ENCODE measurements around the gene PCDHGC5. TPM values are rescaled to one million over a fixed set of nuclear protein-coding genes. Genes with fewer than 3 reads are reported as not detected.

PCDHGC5 gene
- total RNA-seq, 2 donors from 2014 or later, result 2.0 to 3.1 TPM

GRCh38 chr5:141529873-141530272, 41.0 kb downstream of the PCDHGC5 start:
- ATAC-seq (no peak), DNase-seq (no peak)
- Histone ChIP-seq H3K4me3 (no peak overlapping the region), H3K27ac (peak overlapping the region in 3 of 4 donors; percentile 79 to 85 (median 80)), H3K4me1 (peaks cover 38% of the 10 kb centered on the region), H3K27me3 (no peaks in the 10 kb centered on the region), H3K36me3 (replicated peaks in 1 of 2; ENCODE audit: insufficient read depth in 1 of 2, low read depth in 2 of 2) (peaks cover 0 to 5% of the 10 kb centered on the region in 2 donors), H3K9me3 (no peaks in the 10 kb centered on the region)
- intact Hi-C loops (cut with DNase I), result no loop called here
- 85 to 98% methylated on average over 7 of the region's 7 CpGs for WGBS, 2 donors
- TF ChIP-seq CTCF (IDR thresholded peaks at IDR 0.05), result no peak
- no peak for TF ChIP-seq POLR2A (IDR thresholded peaks at IDR 0.05)

- H3K4me1 ChIP-seq, result peaks cover 21% of the 10 kb centered on the region
- no peak overlapping the region for H3K27ac ChIP-seq
- DNase-seq, result no peak
- H3K36me3 ChIP-seq (replicated peaks in 1 of 2; ENCODE audit: insufficient read depth in 1 of 2, low read depth in 2 of 2), result peaks cover 0 to 4% of the 10 kb centered on the region in 2 donors
- no peaks in the 10 kb centered on the region for H3K27me3 ChIP-seq
- intact Hi-C loops (cut with DNase I), result no loop called here
- no peak for ATAC-seq
- 93 to 96% methylated on average over 1 of the region's 1 CpG for WGBS, 2 donors
- TF ChIP-seq CTCF (IDR thresholded peaks at IDR 0.05), result no peak
- TF ChIP-seq POLR2A (IDR thresholded peaks at IDR 0.05), result no peak
- no peak overlapping the region for H3K4me3 ChIP-seq
- H3K9me3 ChIP-seq, result no peaks in the 10 kb centered on the region
Observed at GRCh38 chr5:141532726-141533125, 43.8 kb downstream of the PCDHGC5 start.

- H3K4me3 ChIP-seq, result no peak overlapping the region
- H3K27me3 ChIP-seq, result no peaks in the 10 kb centered on the region
- DNase-seq, result no peak
- peaks cover 10% of the 10 kb centered on the region for H3K4me1 ChIP-seq
- ATAC-seq, result no peak
- H3K9me3 ChIP-seq, result no peaks in the 10 kb centered on the region
- 89 to 100% methylated on average over 1 of the region's 1 CpG for WGBS, 2 donors
- H3K27ac ChIP-seq, result no peak overlapping the region
- TF ChIP-seq POLR2A (IDR thresholded peaks at IDR 0.05) (no peak), CTCF (IDR thresholded peaks at IDR 0.05) (no peak)
- H3K36me3 ChIP-seq (replicated peaks in 1 of 2; ENCODE audit: insufficient read depth in 1 of 2, low read depth in 2 of 2), result peaks cover 0 to 4% of the 10 kb centered on the region in 2 donors
- intact Hi-C loops (cut with DNase I), result no loop called here
Observed at GRCh38 chr5:141533897-141534296, 45.0 kb downstream of the PCDHGC5 start.

GRCh38 chr5:141534492-141535213, 45.8 kb downstream of the PCDHGC5 start:
- Histone ChIP-seq H3K4me3 (no peak overlapping the region), H3K27ac (no peak overlapping the region), H3K27me3 (no peaks in the 10 kb centered on the region), H3K36me3 (replicated peaks in 1 of 2; ENCODE audit: insufficient read depth in 1 of 2, low read depth in 2 of 2) (peaks cover 0 to 4% of the 10 kb centered on the region in 2 donors), H3K4me1 (peaks cover 3% of the 10 kb centered on the region), H3K9me3 (no peaks in the 10 kb centered on the region)
- no peak for TF ChIP-seq POLR2A (IDR thresholded peaks at IDR 0.05)
- TF ChIP-seq CTCF (IDR thresholded peaks at IDR 0.05), result no peak
- no peak for ATAC-seq
- 90 to 91% methylated on average over 4 of the region's 4 CpGs for WGBS, 2 donors
- no peak for DNase-seq
- intact Hi-C loops (cut with DNase I), result no loop called here

Other genes with a start within 250 kb of the PCDHGC5 start
- 1 to 10 TPM; 3.1 to 3.6 TPM for gene PCDHB15, start 243.7 kb upstream of the PCDHGC5 start, total RNA-seq
- not detected for gene SLC25A2, start 185.0 kb upstream of the PCDHGC5 start, total RNA-seq
- 10 to 100 TPM; 28.7 to 32.2 TPM for gene TAF7, start 168.3 kb upstream of the PCDHGC5 start, total RNA-seq
- under 1 TPM; 0.33 to 0.78 TPM for gene PCDHGA1, start 158.6 kb upstream of the PCDHGC5 start, total RNA-seq
- 1 to 10 TPM; 2.0 to 2.9 TPM for gene PCDHGA2, start 150.3 kb upstream of the PCDHGC5 start, total RNA-seq
- 10 to 100 TPM in 1 of 2 donors, 1 to 10 TPM in 1; 4.2 to 11.2 TPM for gene PCDHGA3, start 145.3 kb upstream of the PCDHGC5 start, total RNA-seq
- 1 to 10 TPM; 3.9 to 6.9 TPM for gene PCDHGB1, start 139.0 kb upstream of the PCDHGC5 start, total RNA-seq
- gene PCDHGA4, start 134.1 kb upstream of the PCDHGC5 start, total RNA-seq, result 10 to 100 TPM in 1 of 2 donors, 1 to 10 TPM in 1; 6.7 to 10.9 TPM
- gene PCDHGB2, start 129.1 kb upstream of the PCDHGC5 start, total RNA-seq, result 1 to 10 TPM; 2.3 to 9.3 TPM
- 1 to 10 TPM; 5.6 to 6.0 TPM for gene PCDHGA5, start 124.9 kb upstream of the PCDHGC5 start, total RNA-seq
- gene PCDHGB3, start 118.8 kb upstream of the PCDHGC5 start, total RNA-seq, result 10 to 100 TPM in 1 of 2 donors, 1 to 10 TPM in 1; 4.2 to 10.2 TPM
- 10 to 100 TPM in 1 of 2 donors, 1 to 10 TPM in 1; 5.2 to 11.2 TPM for gene PCDHGA6, start 115.2 kb upstream of the PCDHGC5 start, total RNA-seq
- 1 to 10 TPM; 5.2 to 7.6 TPM for gene PCDHGA7, start 106.3 kb upstream of the PCDHGC5 start, total RNA-seq
- 1 to 10 TPM; 3.6 to 4.9 TPM for gene PCDHGB4, start 101.4 kb upstream of the PCDHGC5 start, total RNA-seq
- 10 to 100 TPM in 1 of 2 donors, 1 to 10 TPM in 1; 4.2 to 10.2 TPM for gene PCDHGA8, start 96.4 kb upstream of the PCDHGC5 start, total RNA-seq
- 10 to 100 TPM in 1 of 2 donors, 1 to 10 TPM in 1; 7.8 to 15.2 TPM for gene PCDHGB5, start 91.1 kb upstream of the PCDHGC5 start, total RNA-seq
- gene PCDHGA9, start 86.3 kb upstream of the PCDHGC5 start, total RNA-seq, result 1 to 10 TPM; 4.9 to 8.2 TPM
- 1 to 10 TPM; 4.6 to 8.0 TPM for gene PCDHGB6, start 81.1 kb upstream of the PCDHGC5 start, total RNA-seq
- gene PCDHGA10, start 76.1 kb upstream of the PCDHGC5 start, total RNA-seq, result 1 to 10 TPM; 5.3 to 5.4 TPM
- 1 to 10 TPM; 7.0 to 7.9 TPM for gene PCDHGB7, start 71.4 kb upstream of the PCDHGC5 start, total RNA-seq
- gene PCDHGA11, start 68.0 kb upstream of the PCDHGC5 start, total RNA-seq, result 1 to 10 TPM; 4.9 to 6.9 TPM
- gene PCDHGA12, start 58.6 kb upstream of the PCDHGC5 start, total RNA-seq, result 1 to 10 TPM; 5.3 to 5.4 TPM
- 10 to 100 TPM in 1 of 2 donors, 1 to 10 TPM in 1; 9.6 to 16.1 TPM for gene PCDHGC3, start 13.1 kb upstream of the PCDHGC5 start, total RNA-seq
- gene PCDHGC4, start 4.1 kb upstream of the PCDHGC5 start, total RNA-seq, result 1 to 10 TPM; 1.6 to 2.0 TPM
- gene DIAPH1, start 129.9 kb downstream of the PCDHGC5 start, total RNA-seq, result 10 to 100 TPM; 28.3 to 47.0 TPM
- 10 to 100 TPM; 42.8 to 63.8 TPM for gene HDAC3, start 147.8 kb downstream of the PCDHGC5 start, total RNA-seq
- 1 to 10 TPM; 2.9 to 8.9 TPM for gene RELL2, start 147.9 kb downstream of the PCDHGC5 start, total RNA-seq
- 10 to 100 TPM; 34.8 to 40.9 TPM for gene FCHSD1, start 162.3 kb downstream of the PCDHGC5 start, total RNA-seq
- gene ARAP3, start 193.1 kb downstream of the PCDHGC5 start, total RNA-seq, result 1 to 10 TPM; 3.9 to 4.6 TPM

Data from body of pancreas (tissue), 4 donors.